Tibial nerve (tissue), 4 donors: ENCODE data around the gene DENND2D.

Experiments
- CTCF ChIP-seq, 5 experiments: fragments of 200-600 bp in 3 of 5; fragments of 450-650 bp in 2 of 5; sonication (generic) in 3 of 5; IDR thresholded peaks; one replicate each; pipeline ENCODE4 v1.5.1; 2016 to 2019; ENCODE audit warnings: antibody characterized with exemption in 5 of 5, mild to moderate bottlenecking in 3 of 5, moderate library complexity in 2 of 5
- EP300 ChIP-seq, 2 donors: sonication (generic); formaldehyde crosslinking; IDR thresholded peaks; one replicate each; pipeline ENCODE4 v1.6.1; 2017; ENCODE audit warnings: antibody characterized with exemption in 2 of 2, mild to moderate bottlenecking in 1 of 2
- POLR2A ChIP-seq, 2 donors: fragments of 450-650 bp; IDR thresholded peaks; one replicate each; pipeline ENCODE4 v1.6.1; 2017; ENCODE audit warnings: antibody characterized with exemption in 2 of 2, mild to moderate bottlenecking in 2 of 2, moderate library complexity in 2 of 2

GRCh38 chr1:111221633-111222291 is 21.3 kb upstream of the DENND2D start:
- TF ChIP-seq CTCF (IDR thresholded peaks at IDR 0.05) (no peak), POLR2A (IDR thresholded peaks at IDR 0.05) (no peak), EP300 (IDR thresholded peaks at IDR 0.05) (no peak)
